B cell (primary cell): Measurements from ENCODE around the gene MESP2.

Experiments used
- EZH2 ChIP-seq: IDR thresholded peaks from 2 replicates; pipeline ENCODE4 v1.6.1; 2012; ENCODE audit warnings: borderline replicate concordance, low read depth, mild to moderate bottlenecking, moderate library complexity, low read length; ENCODE audit not compliant: insufficient read depth, poor library complexity, severe bottlenecking
- TF ChIP-seq, protein P1 (sequence below): fragments of 200-600 bp; IDR thresholded peaks from one replicate; pipeline ENCODE4 v1.8.0; 2022; ENCODE audit warnings: antibody characterized with exemption, mild to moderate bottlenecking

DNA sequence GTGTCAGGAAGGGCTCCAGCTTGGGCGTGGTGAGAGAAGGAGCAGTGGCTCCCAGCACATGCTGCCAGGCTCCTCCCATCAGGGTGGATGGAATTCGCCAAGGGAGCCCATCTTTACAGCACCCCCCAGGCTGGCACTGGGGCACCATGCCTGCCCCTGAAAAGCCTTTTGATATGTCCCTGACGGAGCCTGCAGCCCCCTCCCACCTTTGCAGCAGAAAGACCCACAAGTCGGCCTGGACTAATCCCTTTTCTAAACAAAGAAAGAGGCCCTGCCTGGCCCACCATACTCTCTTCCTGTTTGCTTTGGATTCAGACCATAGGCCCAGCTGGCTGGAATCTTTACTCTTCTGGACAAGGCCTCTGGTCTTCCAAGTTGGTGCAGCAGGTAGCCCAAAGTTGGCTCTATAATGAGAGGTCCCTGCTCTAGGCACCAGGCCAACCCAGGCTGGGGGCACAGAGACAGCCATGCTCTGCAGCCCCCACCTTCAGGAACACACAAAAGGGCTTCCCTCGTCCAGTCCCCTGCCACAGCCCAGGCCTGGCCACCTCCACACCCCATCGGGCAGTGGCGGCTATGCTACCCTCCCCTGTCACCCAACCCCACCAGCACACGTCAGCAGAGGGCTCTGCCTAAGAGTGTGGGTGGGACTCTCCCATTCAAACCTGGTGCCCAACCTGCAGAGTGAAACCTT, 33.1 kb downstream of the MESP2 start:
- TF ChIP-seq, protein P1, sequence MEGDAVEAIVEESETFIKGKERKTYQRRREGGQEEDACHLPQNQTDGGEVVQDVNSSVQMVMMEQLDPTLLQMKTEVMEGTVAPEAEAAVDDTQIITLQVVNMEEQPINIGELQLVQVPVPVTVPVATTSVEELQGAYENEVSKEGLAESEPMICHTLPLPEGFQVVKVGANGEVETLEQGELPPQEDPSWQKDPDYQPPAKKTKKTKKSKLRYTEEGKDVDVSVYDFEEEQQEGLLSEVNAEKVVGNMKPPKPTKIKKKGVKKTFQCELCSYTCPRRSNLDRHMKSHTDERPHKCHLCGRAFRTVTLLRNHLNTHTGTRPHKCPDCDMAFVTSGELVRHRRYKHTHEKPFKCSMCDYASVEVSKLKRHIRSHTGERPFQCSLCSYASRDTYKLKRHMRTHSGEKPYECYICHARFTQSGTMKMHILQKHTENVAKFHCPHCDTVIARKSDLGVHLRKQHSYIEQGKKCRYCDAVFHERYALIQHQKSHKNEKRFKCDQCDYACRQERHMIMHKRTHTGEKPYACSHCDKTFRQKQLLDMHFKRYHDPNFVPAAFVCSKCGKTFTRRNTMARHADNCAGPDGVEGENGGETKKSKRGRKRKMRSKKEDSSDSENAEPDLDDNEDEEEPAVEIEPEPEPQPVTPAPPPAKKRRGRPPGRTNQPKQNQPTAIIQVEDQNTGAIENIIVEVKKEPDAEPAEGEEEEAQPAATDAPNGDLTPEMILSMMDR = no peak
- TF ChIP-seq EZH2 = no peak
